Chondrocyte (in vitro differentiated cells): ENCODE measurements around the gene RADIL. TPM values are rescaled to one million over a fixed set of nuclear protein-coding genes. Genes with fewer than 3 reads are reported as not detected.

Experiments
- DNase-seq: peaks from one replicate; pipeline ENCODE4 v3.0.0; 2021; ENCODE audit warnings: mixed read lengths, low spot score
- H3K27ac Mint-ChIP-seq: one replicate; pipeline ENCODE4 v1.8.0; 2021; ENCODE audit warnings: mild to moderate bottlenecking, moderate library complexity, mixed read lengths; ENCODE audit not compliant: unreplicated experiment
- H3K27me3 Mint-ChIP-seq: 2 replicates; pipeline ENCODE4 v1.8.0; 2021; ENCODE audit warnings: low read depth, mixed read lengths
- H3K36me3 Mint-ChIP-seq: 2 replicates; pipeline ENCODE4 v1.8.0; 2021; ENCODE audit warnings: low read depth, mixed read lengths
- H3K4me1 Mint-ChIP-seq: 2 replicates; pipeline ENCODE4 v1.8.0; 2021; ENCODE audit warnings: low read depth, mild to moderate bottlenecking, mixed read lengths
- H3K4me3 Mint-ChIP-seq: one replicate; pipeline ENCODE4 v1.8.0; 2021; ENCODE audit warnings: mild to moderate bottlenecking, moderate library complexity, mixed read lengths; ENCODE audit not compliant: unreplicated experiment
- H3K9me3 Mint-ChIP-seq: 2 replicates; pipeline ENCODE4 v1.8.0; 2021; ENCODE audit warnings: low read depth, mixed read lengths
- total RNA-seq: library from RNA; stranded (reverse); gene quantifications from 3 replicates; pipeline ENCODE4 v1.2.1, GENCODE V29; 2021
- TF ChIP-seq, protein P1 (sequence below): fragments of 200-600 bp; sonication (generic); IDR thresholded peaks from 2 replicates; pipeline ENCODE4 v1.5.0; 2021; ENCODE audit warnings: antibody characterized with exemption, mild to moderate bottlenecking, moderate library complexity

The RADIL gene
- total RNA-seq, 1 donor from 2014 or later: 1.2 TPM

DNA sequence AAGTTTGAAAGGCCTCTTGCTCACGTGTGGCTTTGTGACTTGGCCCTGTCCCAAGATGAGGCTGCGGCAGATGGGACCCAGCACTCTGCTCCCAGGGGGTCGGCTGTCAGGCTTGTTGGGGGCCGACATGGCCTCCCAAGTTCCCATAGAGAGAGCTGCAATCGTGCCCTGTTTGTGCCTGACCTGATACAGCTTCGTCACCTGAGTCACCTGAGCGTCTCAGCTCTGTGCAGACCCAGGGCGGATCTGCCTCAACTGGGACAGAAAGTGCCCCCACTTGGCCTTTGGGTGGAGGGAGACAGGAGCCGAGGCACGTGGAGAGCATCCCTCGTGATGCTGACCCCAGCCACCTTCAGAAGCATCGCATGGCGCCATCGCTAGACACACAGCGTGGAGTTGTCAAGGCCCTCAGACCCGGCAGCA, 43.4 kb downstream of the RADIL start:
- Mint-ChIP-seq H3K4me3 (no peak overlapping the region), H3K4me1 (peaks cover 9% of the 10 kb centered on the region), H3K27ac (no peak overlapping the region), H3K36me3 (no peaks in the 10 kb centered on the region), H3K9me3 (no peaks in the 10 kb centered on the region), H3K27me3 (peaks cover 3% of the 10 kb centered on the region)
- DNase-seq: peak; percentile 68
- TF ChIP-seq, protein P1, sequence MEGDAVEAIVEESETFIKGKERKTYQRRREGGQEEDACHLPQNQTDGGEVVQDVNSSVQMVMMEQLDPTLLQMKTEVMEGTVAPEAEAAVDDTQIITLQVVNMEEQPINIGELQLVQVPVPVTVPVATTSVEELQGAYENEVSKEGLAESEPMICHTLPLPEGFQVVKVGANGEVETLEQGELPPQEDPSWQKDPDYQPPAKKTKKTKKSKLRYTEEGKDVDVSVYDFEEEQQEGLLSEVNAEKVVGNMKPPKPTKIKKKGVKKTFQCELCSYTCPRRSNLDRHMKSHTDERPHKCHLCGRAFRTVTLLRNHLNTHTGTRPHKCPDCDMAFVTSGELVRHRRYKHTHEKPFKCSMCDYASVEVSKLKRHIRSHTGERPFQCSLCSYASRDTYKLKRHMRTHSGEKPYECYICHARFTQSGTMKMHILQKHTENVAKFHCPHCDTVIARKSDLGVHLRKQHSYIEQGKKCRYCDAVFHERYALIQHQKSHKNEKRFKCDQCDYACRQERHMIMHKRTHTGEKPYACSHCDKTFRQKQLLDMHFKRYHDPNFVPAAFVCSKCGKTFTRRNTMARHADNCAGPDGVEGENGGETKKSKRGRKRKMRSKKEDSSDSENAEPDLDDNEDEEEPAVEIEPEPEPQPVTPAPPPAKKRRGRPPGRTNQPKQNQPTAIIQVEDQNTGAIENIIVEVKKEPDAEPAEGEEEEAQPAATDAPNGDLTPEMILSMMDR: no peak

DNA sequence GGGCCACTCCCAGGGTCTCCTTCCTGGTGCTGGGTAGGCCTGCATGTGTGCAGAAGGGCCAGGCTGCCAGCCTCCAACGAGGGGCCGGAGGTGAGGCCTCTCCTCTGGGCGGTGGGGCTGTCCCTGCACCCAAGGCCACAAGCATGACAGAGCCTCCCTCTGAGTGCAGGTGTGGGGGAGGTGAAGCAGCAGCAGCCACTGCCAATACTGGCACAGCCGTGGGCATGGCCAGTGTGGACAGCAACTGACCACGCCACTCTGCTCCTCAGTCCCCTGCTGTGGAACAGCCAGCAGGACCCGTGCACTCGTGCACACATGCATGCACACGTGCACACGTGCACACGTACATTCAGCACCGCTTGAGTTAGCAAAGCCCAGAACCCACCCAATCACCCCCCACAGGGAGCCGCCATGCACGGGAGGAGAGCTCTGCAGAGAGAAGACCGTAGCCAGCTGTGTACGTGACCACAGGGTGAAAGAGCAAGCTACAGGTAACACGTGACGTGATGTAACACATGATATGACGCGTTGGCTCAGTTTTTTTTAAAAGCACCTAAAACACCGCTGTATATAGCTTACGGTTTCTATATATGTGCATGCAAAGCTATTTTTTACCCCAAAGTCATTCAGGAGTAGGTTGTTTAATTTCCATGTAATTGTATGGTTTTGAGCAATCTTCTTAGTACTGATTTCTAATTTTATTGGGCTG, 44.7 kb downstream of the RADIL start:
- Mint-ChIP-seq H3K27me3 (peaks cover 3% of the 10 kb centered on the region), H3K27ac (no peak overlapping the region), H3K36me3 (no peaks in the 10 kb centered on the region), H3K9me3 (no peaks in the 10 kb centered on the region), H3K4me1 (peaks cover 9% of the 10 kb centered on the region), H3K4me3 (no peak overlapping the region)
- TF ChIP-seq, protein P1: no peak
- DNase-seq: peak; percentile 86

DNA sequence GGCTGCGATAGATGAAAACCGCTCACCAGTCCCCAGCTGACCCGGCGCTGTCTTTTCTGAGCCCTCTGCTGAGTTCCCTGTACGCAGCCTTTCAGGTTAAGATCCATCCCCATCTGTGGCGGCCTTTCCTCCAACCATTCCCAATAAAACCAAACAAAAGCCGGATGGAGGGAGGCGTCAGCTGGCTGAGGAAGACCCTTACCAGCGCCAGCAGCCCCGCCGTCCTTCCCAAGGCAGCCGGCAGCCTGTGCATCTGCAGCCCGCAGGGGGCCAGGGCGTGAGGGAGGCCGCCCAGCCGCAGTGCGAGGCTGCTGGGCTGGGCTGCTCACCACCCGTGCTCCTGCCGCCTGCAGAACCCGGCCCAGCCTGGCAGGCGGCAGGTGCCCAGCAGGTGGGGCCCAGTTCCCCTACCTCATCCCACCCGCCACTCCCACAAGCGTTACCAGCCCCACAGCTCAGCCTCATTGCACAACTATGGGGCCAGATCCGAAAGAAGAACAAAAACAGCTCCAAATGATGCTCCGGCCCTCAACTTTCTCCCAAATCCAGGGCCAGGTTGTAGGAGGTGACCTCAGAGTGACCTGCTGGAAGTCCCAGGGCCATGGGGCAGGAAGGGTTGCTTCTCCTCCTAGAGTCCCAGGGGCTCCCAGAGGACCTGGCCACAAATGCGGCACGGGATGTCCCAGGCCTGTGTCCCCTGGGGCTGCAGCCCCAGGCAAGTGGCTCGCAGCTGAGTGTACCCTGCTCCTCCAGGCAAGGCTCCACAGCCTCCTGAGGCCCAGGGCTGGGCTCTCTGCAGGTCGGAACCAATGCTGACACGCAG, 45.5 kb downstream of the RADIL start:
- peak; percentile 55 for DNase-seq
- H3K36me3 Mint-ChIP-seq: no peaks in the 10 kb centered on the region
- peaks cover 3% of the 10 kb centered on the region for H3K27me3 Mint-ChIP-seq
- H3K9me3 Mint-ChIP-seq: no peaks in the 10 kb centered on the region
- TF ChIP-seq, protein P1: no peak
- no peak overlapping the region for H3K4me3 Mint-ChIP-seq
- H3K27ac Mint-ChIP-seq: no peak overlapping the region
- H3K4me1 Mint-ChIP-seq: peaks cover 9% of the 10 kb centered on the region

DNA sequence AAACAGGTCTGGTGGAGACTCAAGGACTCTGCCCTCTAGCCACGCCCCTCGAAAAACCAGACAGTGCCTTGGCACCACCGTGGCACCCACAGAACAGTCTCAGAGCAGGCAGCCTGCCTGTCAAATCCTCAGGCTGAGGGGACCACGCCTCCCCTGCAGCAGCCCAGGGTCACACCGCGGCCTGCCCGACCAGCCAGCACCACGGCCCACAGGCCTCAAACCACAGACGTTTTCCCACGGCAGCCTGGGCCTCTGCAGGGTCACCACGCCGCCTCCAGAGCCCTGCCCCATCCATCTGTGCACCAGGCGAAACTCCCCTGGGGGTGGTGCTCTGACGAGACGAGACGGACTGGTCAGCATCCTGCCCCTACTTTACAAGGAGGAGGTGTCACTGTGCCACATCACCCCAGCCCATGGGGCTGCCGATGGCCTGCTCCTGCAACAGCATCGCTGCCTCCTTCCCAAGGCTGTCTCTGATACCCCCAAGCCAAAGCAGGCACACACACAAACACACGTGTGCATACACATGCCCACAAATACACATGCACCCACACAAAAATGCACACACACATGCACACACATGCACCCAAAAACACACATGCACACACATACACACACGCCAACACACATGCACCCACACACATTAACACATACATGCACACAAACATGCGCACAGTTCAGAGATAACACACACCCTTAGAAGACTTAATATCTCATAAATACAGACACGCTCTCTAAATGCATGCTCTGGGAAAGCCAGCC, 46.3 kb downstream of the RADIL start:
- TF ChIP-seq, protein P1: no peak
- Mint-ChIP-seq H3K4me1 (peaks cover 4% of the 10 kb centered on the region), H3K27ac (no peak overlapping the region), H3K4me3 (no peak overlapping the region), H3K36me3 (no peaks in the 10 kb centered on the region), H3K9me3 (no peaks in the 10 kb centered on the region), H3K27me3 (peaks cover 3% of the 10 kb centered on the region)
- DNase-seq: peak; percentile 75

DNA sequence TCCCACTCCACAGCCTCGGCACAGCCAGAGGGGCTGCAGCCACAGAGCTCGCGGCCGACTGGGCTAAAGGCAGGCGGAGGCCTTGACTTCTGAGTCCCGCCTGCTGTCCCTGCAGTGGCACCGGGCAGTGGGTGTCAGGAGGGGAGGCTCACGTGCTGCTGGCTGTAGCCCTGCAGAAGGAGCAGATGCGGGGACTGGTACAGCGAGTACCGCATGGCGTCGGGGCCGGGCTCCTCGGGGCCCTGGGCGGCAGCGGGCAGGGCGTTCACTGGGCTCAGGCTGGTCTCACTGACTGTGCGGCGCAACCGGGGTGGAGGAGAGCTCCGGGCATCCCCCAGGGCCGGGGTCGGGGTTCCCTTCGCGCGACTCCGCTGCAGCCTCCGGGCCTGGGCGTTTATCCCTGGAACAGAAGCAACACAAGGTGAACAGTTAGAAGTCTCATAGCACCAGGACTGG, 47.3 kb downstream of the RADIL start:
- H3K4me3 Mint-ChIP-seq: no peak overlapping the region
- H3K27ac Mint-ChIP-seq: no peak overlapping the region
- TF ChIP-seq, protein P1: no peak
- DNase-seq: no peak
- H3K36me3 Mint-ChIP-seq: no peaks in the 10 kb centered on the region
- peaks cover 4% of the 10 kb centered on the region for H3K4me1 Mint-ChIP-seq
- peaks cover 3% of the 10 kb centered on the region for H3K27me3 Mint-ChIP-seq
- no peaks in the 10 kb centered on the region for H3K9me3 Mint-ChIP-seq
